Kidney (tissue), 14 donors: ENCODE results near the gene TRERF1. TPM values are rescaled to one million over a fixed set of nuclear protein-coding genes. Genes with fewer than 3 reads are reported as not detected.

ENCODE experiments used
- DNase-seq, 5 donors: peaks; one replicate each; pipeline ENCODE4 v3.0.0-alpha.2; 2013 to 2020
- FAIRE-seq: peaks from 2 replicates; lab custom pipeline; 2012; peaks lifted over from hg19 to GRCh38; lab: Jason Lieb, UNC
- H3K27ac ChIP-seq, 2 donors: one replicate each; pipeline ENCODE4 v1.7.0; 2013; ENCODE audit warnings: low read depth in 2 of 2, low read length in 2 of 2, inconsistent platforms in 1 of 2
- H3K27me3 ChIP-seq: one replicate; pipeline ENCODE4 v1.7.1; 2013; ENCODE audit warnings: low read length, inconsistent platforms; ENCODE audit not compliant: control insufficient read depth, insufficient read depth
- H3K36me3 ChIP-seq, 3 donors: one replicate each; pipeline versions ENCODE4 v1.7.0 to v1.7.1; 2013; ENCODE audit warnings: low read length in 3 of 3, control low read depth in 1 of 3, inconsistent platforms in 1 of 3; ENCODE audit not compliant: insufficient read depth in 3 of 3, control insufficient read depth in 2 of 3
- H3K4me1 ChIP-seq, 3 donors: one replicate each; pipeline versions ENCODE4 v1.7.0 to v1.7.1; 2013; ENCODE audit warnings: low read length in 3 of 3, inconsistent platforms in 1 of 3, low read depth in 1 of 3; ENCODE audit not compliant: control insufficient read depth in 2 of 3, insufficient read depth in 2 of 3
- H3K4me3 ChIP-seq, 3 donors: one replicate each; pipeline versions ENCODE4 v1.7.0 to v1.8.1; 2013; ENCODE audit warnings: low read length in 3 of 3, control low read depth in 1 of 3, inconsistent platforms in 1 of 3
- H3K9ac ChIP-seq, 3 donors: one replicate each; pipeline versions ENCODE4 v1.7.0 to v1.7.1; 2013; ENCODE audit warnings: low read length in 3 of 3, control low read depth in 1 of 3, inconsistent platforms in 1 of 3
- H3K9me3 ChIP-seq, 3 donors: one replicate each; pipeline versions ENCODE4 v1.7.0 to v1.7.1; 2013; ENCODE audit warnings: low read length in 3 of 3, control low read depth in 1 of 3, inconsistent platforms in 1 of 3; ENCODE audit not compliant: control insufficient read depth in 2 of 3, insufficient read depth in 1 of 3
- CTCF ChIP-seq: IDR thresholded peaks from 3 replicates; pipeline ENCODE4 v1.5.1; 2012; ENCODE audit warnings: mild to moderate bottlenecking, moderate library complexity, borderline replicate concordance; ENCODE audit not compliant: insufficient read depth; ENCODE audit errors: extremely low read depth
- intact Hi-C: fragments of 100-400 bp; cut with DNase I; formaldehyde crosslinking; loops from one replicate; pipeline ENCODE4 v1.11.1; 2022
- polyA plus RNA-seq: library from polyadenylated mRNA; stranded (reverse); fragments of 350-450 nt; fragmentation: Illumina TruSeq; extraction: RNeasy Lipid Tissue Mini Kit (QIAGEN cat#74804); gene quantifications from one replicate; pipeline ENCODE4 v1.2.3, GENCODE V29; 2014; ENCODE audit warnings: low read depth, low replicate concordance; ENCODE audit not compliant: insufficient read depth
- total RNA-seq: library from RNA; stranded (reverse); fragmentation: NEBNext Ultra II Directional; extraction: Animal tissue kit (Norgen Biotek cat#: 25700); gene quantifications from one replicate; pipeline ENCODE4 v1.2.1, GENCODE V29; 2021
- donor health status: control.
- donor health status: control.
- donor health status: control.
- donor health status: control.
- donor health status: control.
- donor health status: DM: yes; HTN: yes; CAD: no.
- donor health status: Normal renal cell carcinoma (clear cell type).

TRERF1 gene
- total and polyA plus RNA-seq, 2 donors from 2014 or later, result 1.5 to 8.4 TPM

GRCh38 chr6:42225419-42225818 is 226.3 kb downstream of the TRERF1 start:
- no peak overlapping the region for H3K9ac ChIP-seq
- no peak for FAIRE-seq

GRCh38 chr6:42225029-42225339 is 226.7 kb downstream of the TRERF1 start:
- H3K4me1 ChIP-seq, result peaks cover 7 to 18% (median 12%) of the 10 kb centered on the region in 3 donors
- H3K36me3 ChIP-seq, result no peaks in the 10 kb centered on the region
- H3K27ac ChIP-seq, result no peak overlapping the region
- H3K27me3 ChIP-seq, result no peaks in the 10 kb centered on the region
- TF ChIP-seq CTCF, result no peak
- FAIRE-seq (no peak), DNase-seq (no peak)
- intact Hi-C loops, result no loop called here
- H3K9me3 ChIP-seq, result no peaks in the 10 kb centered on the region
- H3K4me3 ChIP-seq, result no peak overlapping the region
- no peak overlapping the region for H3K9ac ChIP-seq

More at GRCh38 chr6:42225419-42225818, 226.3 kb downstream of the TRERF1 start:
- Histone ChIP-seq H3K4me3 (no peak overlapping the region), H3K9me3 (no peaks in the 10 kb centered on the region), H3K27ac (no peak overlapping the region), H3K36me3 (no peaks in the 10 kb centered on the region), H3K4me1 (peaks cover 7 to 18% (median 12%) of the 10 kb centered on the region in 3 donors), H3K27me3 (no peaks in the 10 kb centered on the region)
- no peak for DNase-seq
- TF ChIP-seq CTCF, result no peak
- intact Hi-C loops, result no loop called here

- Histone ChIP-seq H3K9me3 (no peaks in the 10 kb centered on the region), H3K4me3 (no peak overlapping the region), H3K9ac (no peak overlapping the region), H3K27ac (no peak overlapping the region), H3K27me3 (no peaks in the 10 kb centered on the region), H3K36me3 (no peaks in the 10 kb centered on the region), H3K4me1 (peaks cover 7 to 18% (median 12%) of the 10 kb centered on the region in 3 donors)
- FAIRE-seq (no peak), DNase-seq (no peak)
- intact Hi-C loops, result no loop called here
- no peak for TF ChIP-seq CTCF
These were observed 227.3 kb downstream of the TRERF1 start for GRCh38 chr6:42224222-42225028.
